AG09309 (cell line): ENCODE data around the gene UGT1A4.

Experiments used
- DNase-seq: peaks from one replicate; pipeline ENCODE4 v3.0.0-alpha.2; 2010; ENCODE audit warnings: low read depth
- H3K4me3 ChIP-seq: 2 replicates; pipeline ENCODE4 v1.5.1; 2011; ENCODE audit warnings: mild to moderate bottlenecking, low read depth, low read length, moderate library complexity; ENCODE audit not compliant: control insufficient read depth
- TF ChIP-seq, protein P1 (sequence below): IDR thresholded peaks from 2 replicates; pipeline ENCODE4 v1.5.1; 2011; ENCODE audit warnings: mild to moderate bottlenecking, low read depth, low read length, inconsistent platforms; ENCODE audit not compliant: insufficient read depth, control insufficient read depth; ENCODE audit errors: missing control alignments

The UGT1A4 gene

DNA sequence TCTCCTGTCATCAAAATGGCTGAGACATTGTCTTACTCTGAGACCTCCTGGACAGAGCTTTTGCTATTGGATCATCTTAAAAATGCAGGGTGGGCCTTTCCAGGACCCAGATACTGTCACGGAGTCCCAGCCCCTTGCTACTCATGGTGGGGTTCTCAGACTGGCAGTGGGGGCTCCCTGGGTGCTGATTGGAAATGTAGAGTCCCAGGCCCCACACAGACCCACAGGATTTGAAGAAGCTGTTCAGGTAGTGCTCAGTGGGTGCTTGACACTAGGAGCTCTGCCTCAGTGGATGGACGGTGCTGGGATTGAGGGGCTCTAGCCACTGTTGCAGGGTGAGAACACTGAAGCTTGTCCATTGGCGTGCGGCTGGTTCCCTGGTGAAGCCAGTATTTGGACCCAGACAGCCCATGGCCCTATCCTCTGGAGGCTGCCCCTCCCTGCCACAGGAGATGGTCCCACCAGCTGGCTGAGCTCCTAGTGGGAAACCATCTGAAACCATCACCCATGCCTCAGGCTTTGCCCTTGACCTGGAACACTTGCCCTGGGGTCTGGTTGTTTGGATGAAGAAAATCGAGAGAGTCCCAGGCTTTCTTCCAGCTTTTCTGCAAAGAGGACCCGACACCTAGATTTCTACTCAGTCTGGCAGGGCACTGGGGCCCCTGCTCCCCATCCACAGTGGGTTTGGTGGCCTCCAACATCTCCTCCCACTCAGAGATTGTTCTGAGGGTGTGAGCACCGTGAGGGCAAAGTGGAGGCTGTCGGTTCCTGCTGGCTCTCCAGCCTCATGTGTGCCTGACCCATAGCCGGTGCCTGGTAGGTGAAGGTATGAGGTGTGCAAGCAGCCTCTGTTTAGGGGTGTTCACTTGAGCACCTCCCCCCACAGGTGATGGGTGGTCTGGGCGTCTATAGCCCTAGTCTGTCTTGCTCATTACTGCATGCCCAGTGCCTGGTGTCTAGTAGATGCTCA, 89.7 kb downstream of the UGT1A4 start:
- no peak overlapping the region for H3K4me3 ChIP-seq
- no peak for DNase-seq
- TF ChIP-seq, protein P1, sequence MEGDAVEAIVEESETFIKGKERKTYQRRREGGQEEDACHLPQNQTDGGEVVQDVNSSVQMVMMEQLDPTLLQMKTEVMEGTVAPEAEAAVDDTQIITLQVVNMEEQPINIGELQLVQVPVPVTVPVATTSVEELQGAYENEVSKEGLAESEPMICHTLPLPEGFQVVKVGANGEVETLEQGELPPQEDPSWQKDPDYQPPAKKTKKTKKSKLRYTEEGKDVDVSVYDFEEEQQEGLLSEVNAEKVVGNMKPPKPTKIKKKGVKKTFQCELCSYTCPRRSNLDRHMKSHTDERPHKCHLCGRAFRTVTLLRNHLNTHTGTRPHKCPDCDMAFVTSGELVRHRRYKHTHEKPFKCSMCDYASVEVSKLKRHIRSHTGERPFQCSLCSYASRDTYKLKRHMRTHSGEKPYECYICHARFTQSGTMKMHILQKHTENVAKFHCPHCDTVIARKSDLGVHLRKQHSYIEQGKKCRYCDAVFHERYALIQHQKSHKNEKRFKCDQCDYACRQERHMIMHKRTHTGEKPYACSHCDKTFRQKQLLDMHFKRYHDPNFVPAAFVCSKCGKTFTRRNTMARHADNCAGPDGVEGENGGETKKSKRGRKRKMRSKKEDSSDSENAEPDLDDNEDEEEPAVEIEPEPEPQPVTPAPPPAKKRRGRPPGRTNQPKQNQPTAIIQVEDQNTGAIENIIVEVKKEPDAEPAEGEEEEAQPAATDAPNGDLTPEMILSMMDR: no peak

GRCh38 chr2:233810385-233810784, 91.8 kb downstream of the UGT1A4 start:
- H3K4me3 ChIP-seq: no peak overlapping the region
- DNase-seq: no peak
- TF ChIP-seq, protein P1: no peak

DNA sequence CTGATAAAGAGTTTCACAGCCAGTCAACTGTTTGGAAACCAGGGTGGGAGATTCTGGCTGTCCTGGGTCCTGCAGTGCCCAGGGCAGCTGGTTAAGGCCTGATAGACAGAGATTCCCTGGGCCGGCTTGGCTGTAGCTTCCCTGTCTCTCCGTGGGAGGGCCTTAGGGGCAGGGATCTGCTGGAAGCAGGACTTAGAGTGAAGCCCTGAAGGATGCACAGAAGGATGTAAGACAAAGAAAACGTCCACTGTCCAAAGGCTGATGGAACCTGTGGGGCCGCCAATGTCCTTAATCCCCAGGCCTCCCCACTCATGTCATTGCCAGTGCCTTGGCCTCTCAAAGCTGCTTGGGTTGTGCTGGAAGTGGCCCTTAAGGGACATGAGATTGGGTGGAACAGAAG, 92.6 kb downstream of the UGT1A4 start:
- DNase-seq: no peak
- TF ChIP-seq, protein P1: no peak
- H3K4me3 ChIP-seq: no peak overlapping the region

DNA sequence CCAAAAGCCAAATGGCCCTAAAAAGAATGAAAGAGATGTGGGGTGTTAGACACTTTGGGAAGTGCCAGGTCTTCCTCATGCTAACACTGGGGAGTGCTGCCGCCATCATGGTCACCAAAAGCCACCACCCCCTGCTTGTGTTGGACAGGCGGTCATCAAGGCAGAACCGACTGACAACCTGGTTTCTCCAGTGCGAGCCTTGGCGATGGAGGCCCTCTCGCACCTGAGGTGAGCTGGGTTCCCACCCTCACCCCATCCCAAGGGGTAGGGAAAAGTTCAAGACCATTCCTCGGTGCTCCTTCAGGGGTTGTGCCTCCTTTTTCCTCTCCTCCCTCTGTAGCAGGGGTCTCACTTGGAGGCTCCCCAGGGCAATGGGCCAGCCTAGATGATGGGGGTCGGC, 93.2 kb downstream of the UGT1A4 start:
- no peak overlapping the region for H3K4me3 ChIP-seq
- DNase-seq: no peak
- TF ChIP-seq, protein P1: no peak

DNA sequence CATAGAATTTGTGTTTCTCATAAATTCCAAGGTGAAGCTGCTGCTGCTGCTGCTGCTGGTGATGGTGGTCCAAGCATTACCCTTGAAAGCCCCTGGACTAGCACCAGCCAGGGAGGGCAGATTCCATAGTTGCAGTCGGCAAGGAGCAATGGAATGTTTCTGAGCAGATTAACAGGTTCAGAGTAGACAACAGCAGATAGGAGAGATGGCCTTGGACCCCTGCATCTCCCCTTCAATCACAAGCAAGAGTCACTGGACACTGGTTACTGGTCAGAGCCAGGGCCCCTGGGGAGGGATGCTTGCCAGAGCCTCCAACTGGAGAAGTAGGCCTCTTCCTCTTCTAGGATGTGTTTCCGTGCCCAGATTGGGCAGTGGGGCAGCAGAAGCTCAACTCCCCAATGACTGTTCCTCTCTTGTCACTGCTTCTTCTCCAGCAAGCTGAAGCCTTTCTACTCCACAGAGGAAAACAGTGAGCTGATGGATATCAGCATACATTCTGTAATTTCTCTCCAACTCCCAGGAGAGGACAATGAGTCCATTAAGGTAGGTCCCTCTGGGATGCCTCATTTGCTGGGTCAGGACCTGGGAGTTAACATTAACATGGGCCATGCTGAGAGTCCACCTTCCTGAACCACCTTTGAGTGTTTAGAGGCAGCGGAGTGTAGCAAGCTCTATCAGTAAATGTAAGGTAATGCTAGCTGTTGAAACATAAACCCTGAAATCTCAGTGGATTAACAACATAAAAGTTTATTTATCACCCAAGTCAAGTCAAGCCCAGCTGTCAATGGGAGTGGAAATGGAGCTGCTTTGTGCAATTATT, 94.9 kb downstream of the UGT1A4 start:
- TF ChIP-seq, protein P1: no peak
- no peak overlapping the region for H3K4me3 ChIP-seq
- DNase-seq: no peak

- TF ChIP-seq, protein P1: no peak
- no peak for DNase-seq
- no peak overlapping the region for H3K4me3 ChIP-seq
Measured at GRCh38 chr2:233814056-233814835, 95.7 kb downstream of the UGT1A4 start.
